ENCODE measurements around the gene SPATC1L. TPM values are rescaled to one million over a fixed set of nuclear protein-coding genes. Genes with fewer than 3 reads are reported as not detected.
A peak's percentile ranks its signal among the peaks of the same experiment; 100 is the strongest.

Gene SPATC1L
- total and polyA plus RNA-seq, 2 of the 8 experiments (the other 6 are each of a cell fraction or from before 2014, with no cell fraction given), result 24.9 to 50.0 TPM

GRCh38 chr21:46202592-46203202, 18.4 kb upstream of the SPATC1L start:
- Histone ChIP-seq H3K9me3 (ENCODE audit: insufficient read depth in 2 of 2, low read depth in 1 of 2, low read length in 1 of 2) (no peaks in the 10 kb centered on the region), H4K91ac (replicated peaks; ENCODE audit: insufficient read length, low read length) (no peak overlapping the region), H3K4me3 (ENCODE audit: extremely low read depth in 1 of 4, insufficient read depth in 2 of 4, low read depth in 3 of 4, low read length in 4 of 4) (no peak overlapping the region), H3K4ac (replicated peaks; ENCODE audit: insufficient read length, low read depth, low read length) (no peak overlapping the region), H3K79me1 (ENCODE audit: low read depth, low read length) (no peaks in the 10 kb centered on the region), H3K4me1 (replicated peaks in 1 of 4; ENCODE audit: control insufficient read depth in 3 of 4, insufficient read depth in 4 of 4, low read length in 3 of 4) (no peaks in the 10 kb centered on the region), H2BK12ac (ENCODE audit: low read depth, low read length) (no peak overlapping the region), H3K23ac (ENCODE audit: insufficient read length) (no peak overlapping the region), H3K36me3 (ENCODE audit: control insufficient read depth in 2 of 4, insufficient read depth in 4 of 4, low read length in 3 of 4) (peaks cover 10 to 44% (median 31%) of the 10 kb centered on the region in 4 experiments; a peak in 7 of 8 replicates), H2BK5ac (ENCODE audit: low read depth, low read length) (no peak overlapping the region), H4K5ac (ENCODE audit: insufficient read length, low read depth, low read length) (no peak overlapping the region), H3K27ac (ENCODE audit: low read depth, low read length) (peak overlapping the region; percentile 15; the same call in 1 of the 2 replicates), H2AK5ac (ENCODE audit: low read depth, low read length) (no peak overlapping the region), H2AFZ (ENCODE audit: low read length) (no peak overlapping the region), H3K4me2 (ENCODE audit: insufficient read depth in 1 of 2, low read depth in 2 of 2, low read length in 2 of 2) (no peak overlapping the region), H3K27me3 (replicated peaks in 1 of 4; ENCODE audit: control insufficient read depth in 3 of 4, extremely low read depth in 1 of 4, insufficient read depth in 3 of 4, low read length in 3 of 4) (no peaks in the 10 kb centered on the region), H3K18ac (ENCODE audit: extremely low read depth, low read length) (no peak overlapping the region), H2BK20ac (ENCODE audit: low read length) (no peak overlapping the region), H2BK15ac (ENCODE audit: low read length) (no peak overlapping the region), H2BK120ac (replicated peaks; ENCODE audit: low read depth, low read length) (no peak overlapping the region), H4K20me1 (replicated peaks in 1 of 2; ENCODE audit: control insufficient read depth in 1 of 2, insufficient read depth in 2 of 2, low read length in 2 of 2) (peaks cover 0 to 12% of the 10 kb centered on the region in 2 experiments), H3K56ac (replicated peaks; ENCODE audit: insufficient read length, low read depth, low read length) (no peak overlapping the region), H3K79me2 (ENCODE audit: control insufficient read depth in 1 of 2, insufficient read depth in 2 of 2, low read length in 2 of 2) (no peaks in the 10 kb centered on the region), H3K23me2 (ENCODE audit: low read depth, low read length) (no peaks in the 10 kb centered on the region), H3K14ac (ENCODE audit: insufficient read length) (no peak overlapping the region), H3K9ac (replicated peaks in 1 of 4; ENCODE audit: extremely low read depth in 1 of 4, low read depth in 3 of 4, low read length in 3 of 4) (no peak overlapping the region), H4K8ac (ENCODE audit: extremely low read depth, insufficient read depth, low read length) (no peak overlapping the region)
- WGBS, 2 experiments (ENCODE audit: extremely low coverage in 1 of 2, insufficient coverage in 1 of 2, insufficient read length in 1 of 2, insufficient replicate concordance in 2 of 2, low coverage in 1 of 2, low lambda C conversion rate in 2 of 2, missing lambda C conversion rate in 1 of 2), result 85% methylated on average over 6 of the region's 6 CpGs; no CpG with 5 or more reads in 1 of the 2 experiments
- CTCF ChIA-PET (ENCODE audit: partially characterized antibody), result interaction anchor here (0.8 to 1.5 kb wide), 4 partner anchors 13 to 50 kb away, joined by 3 to 5 read pairs (median 3); no protein-coding TSS in a partner anchor
- no peak for DNase-seq (ENCODE audit: low read depth in 1 of 2, low spot score in 2 of 2)
- POLR2A ChIA-PET (ENCODE audit: partially characterized antibody), result interaction anchor here (0.6 to 1.2 kb wide), 3 partner anchors 9 to 116 kb away, joined by 3 read pairs; no protein-coding TSS in a partner anchor
- FAIRE-seq, result no peak
